Glutamatergic neuron (in vitro differentiated cells): ENCODE data around the gene EXOC6B. TPM values are rescaled to one million over a fixed set of nuclear protein-coding genes. Genes with fewer than 3 reads are reported as not detected.

Experiments
- DNase-seq: peaks from one replicate; pipeline ENCODE4 v3.0.0; 2022
- H3K27ac Mint-ChIP-seq: one replicate; pipeline ENCODE4 v1.8.0; 2020; ENCODE audit warnings: mild to moderate bottlenecking, mixed read lengths, inconsistent platforms; ENCODE audit not compliant: unreplicated experiment
- H3K27me3 Mint-ChIP-seq: one replicate; pipeline ENCODE4 v1.8.0; 2020; ENCODE audit warnings: mild to moderate bottlenecking, moderate library complexity, mixed read lengths, inconsistent platforms; ENCODE audit not compliant: unreplicated experiment
- H3K36me3 Mint-ChIP-seq: one replicate; pipeline ENCODE4 v1.8.0; 2020; ENCODE audit warnings: mild to moderate bottlenecking, mixed read lengths, inconsistent platforms; ENCODE audit not compliant: unreplicated experiment
- H3K4me1 Mint-ChIP-seq: one replicate; pipeline ENCODE4 v1.8.0; 2020; ENCODE audit warnings: mild to moderate bottlenecking, low read depth, mixed read lengths, inconsistent platforms; ENCODE audit not compliant: unreplicated experiment
- H3K4me3 Mint-ChIP-seq: one replicate; pipeline ENCODE4 v1.8.0; 2020; ENCODE audit warnings: mild to moderate bottlenecking, mixed read lengths, inconsistent platforms; ENCODE audit not compliant: unreplicated experiment
- H3K9me3 Mint-ChIP-seq: one replicate; pipeline ENCODE4 v1.8.0; 2020; ENCODE audit warnings: mild to moderate bottlenecking, moderate library complexity, mixed read lengths, inconsistent platforms; ENCODE audit not compliant: unreplicated experiment
- CTCF ChIP-seq: fragments of 200-600 bp; sonication (generic); IDR thresholded peaks from one replicate; pipeline ENCODE4 v1.5.0; 2021; ENCODE audit not compliant: partially characterized antibody, unreplicated experiment
- total RNA-seq: library from RNA; stranded (reverse); fragmentation: NEBNext Ultra II Directional; extraction: Animal tissue kit (Norgen Biotek cat#: 25700); gene quantifications from one replicate; pipeline ENCODE4 v1.2.1, GENCODE V29; 2021; ENCODE audit not compliant: unreplicated experiment

The EXOC6B gene
- total RNA-seq, 1 donor from 2014 or later = 34.5 TPM

- DNase-seq = no peak
- Mint-ChIP-seq H3K4me1 (no peaks in the 10 kb centered on the region), H3K27me3 (no peaks in the 10 kb centered on the region), H3K36me3 (no peaks in the 10 kb centered on the region), H3K4me3 (no peak overlapping the region), H3K9me3 (no peaks in the 10 kb centered on the region), H3K27ac (no peak overlapping the region)
- no peak for TF ChIP-seq CTCF
Measured at GRCh38 chr2:72276356-72276755, 549.5 kb downstream of the EXOC6B start.

- no peak for TF ChIP-seq CTCF
- no peaks in the 10 kb centered on the region for H3K36me3 Mint-ChIP-seq
- H3K4me1 Mint-ChIP-seq = no peaks in the 10 kb centered on the region
- DNase-seq = no peak
- no peak overlapping the region for H3K4me3 Mint-ChIP-seq
- no peaks in the 10 kb centered on the region for H3K27me3 Mint-ChIP-seq
- no peak overlapping the region for H3K27ac Mint-ChIP-seq
- peaks cover 1% of the 10 kb centered on the region for H3K9me3 Mint-ChIP-seq
Measured at GRCh38 chr2:72275084-72275483, 550.7 kb downstream of the EXOC6B start.

- Mint-ChIP-seq H3K36me3 (no peaks in the 10 kb centered on the region), H3K4me3 (no peak overlapping the region), H3K4me1 (no peaks in the 10 kb centered on the region), H3K27ac (no peak overlapping the region), H3K27me3 (no peaks in the 10 kb centered on the region), H3K9me3 (peaks cover 2% of the 10 kb centered on the region)
- TF ChIP-seq CTCF = no peak
- DNase-seq = no peak
Measured at GRCh38 chr2:72274380-72274797, 551.4 kb downstream of the EXOC6B start.

GRCh38 chr2:72273384-72273783 is 552.4 kb downstream of the EXOC6B start:
- no peak for DNase-seq
- H3K4me1 Mint-ChIP-seq = no peaks in the 10 kb centered on the region
- no peak overlapping the region for H3K4me3 Mint-ChIP-seq
- no peaks in the 10 kb centered on the region for H3K27me3 Mint-ChIP-seq
- no peak overlapping the region for H3K27ac Mint-ChIP-seq
- TF ChIP-seq CTCF = no peak
- no peaks in the 10 kb centered on the region for H3K36me3 Mint-ChIP-seq
- peaks cover 2% of the 10 kb centered on the region for H3K9me3 Mint-ChIP-seq

- H3K9me3 Mint-ChIP-seq = peaks cover 2% of the 10 kb centered on the region
- no peak overlapping the region for H3K27ac Mint-ChIP-seq
- no peaks in the 10 kb centered on the region for H3K36me3 Mint-ChIP-seq
- H3K4me3 Mint-ChIP-seq = no peak overlapping the region
- H3K27me3 Mint-ChIP-seq = no peaks in the 10 kb centered on the region
- no peak for TF ChIP-seq CTCF
- no peak for DNase-seq
- H3K4me1 Mint-ChIP-seq = no peaks in the 10 kb centered on the region
Measured at GRCh38 chr2:72271766-72272641, 553.8 kb downstream of the EXOC6B start.
